ENCODE measurements around the gene LARP4.

Gene LARP4

DNA sequence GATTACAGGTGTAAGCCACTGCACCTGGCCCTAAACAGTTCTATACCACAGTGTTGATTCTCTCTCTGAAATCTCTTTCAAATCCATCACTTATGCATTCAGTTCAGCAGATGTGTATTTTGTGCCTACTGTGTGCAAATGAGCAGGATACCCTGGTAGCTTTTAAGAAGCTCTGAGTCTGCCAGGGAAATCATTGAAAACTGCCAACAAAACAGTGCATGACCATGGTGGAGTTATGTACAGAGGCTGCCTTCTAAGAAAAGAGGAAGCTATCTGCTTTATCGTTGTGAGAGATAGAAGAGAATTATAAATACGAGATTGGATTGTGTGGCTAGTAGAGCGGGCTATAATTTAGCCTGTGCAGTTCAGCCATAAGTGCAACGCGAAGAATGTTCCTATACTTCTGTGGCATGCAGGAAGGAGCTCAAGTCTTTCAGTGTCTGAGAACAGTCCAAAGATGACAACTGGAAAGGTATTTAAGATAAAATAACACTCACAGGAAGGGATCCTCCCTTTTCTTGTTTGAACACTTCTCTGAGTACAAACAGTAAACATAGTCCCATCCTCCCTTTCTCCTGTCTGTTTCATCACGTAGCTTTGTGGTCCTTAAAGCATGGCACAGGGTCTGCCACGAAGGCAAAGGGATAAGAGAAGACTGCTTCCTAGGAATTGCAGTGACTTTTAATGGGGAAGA, 108.4 kb downstream of the LARP4 start:
- TF ChIP-seq, protein P1, sequence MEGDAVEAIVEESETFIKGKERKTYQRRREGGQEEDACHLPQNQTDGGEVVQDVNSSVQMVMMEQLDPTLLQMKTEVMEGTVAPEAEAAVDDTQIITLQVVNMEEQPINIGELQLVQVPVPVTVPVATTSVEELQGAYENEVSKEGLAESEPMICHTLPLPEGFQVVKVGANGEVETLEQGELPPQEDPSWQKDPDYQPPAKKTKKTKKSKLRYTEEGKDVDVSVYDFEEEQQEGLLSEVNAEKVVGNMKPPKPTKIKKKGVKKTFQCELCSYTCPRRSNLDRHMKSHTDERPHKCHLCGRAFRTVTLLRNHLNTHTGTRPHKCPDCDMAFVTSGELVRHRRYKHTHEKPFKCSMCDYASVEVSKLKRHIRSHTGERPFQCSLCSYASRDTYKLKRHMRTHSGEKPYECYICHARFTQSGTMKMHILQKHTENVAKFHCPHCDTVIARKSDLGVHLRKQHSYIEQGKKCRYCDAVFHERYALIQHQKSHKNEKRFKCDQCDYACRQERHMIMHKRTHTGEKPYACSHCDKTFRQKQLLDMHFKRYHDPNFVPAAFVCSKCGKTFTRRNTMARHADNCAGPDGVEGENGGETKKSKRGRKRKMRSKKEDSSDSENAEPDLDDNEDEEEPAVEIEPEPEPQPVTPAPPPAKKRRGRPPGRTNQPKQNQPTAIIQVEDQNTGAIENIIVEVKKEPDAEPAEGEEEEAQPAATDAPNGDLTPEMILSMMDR (IDR thresholded peaks at IDR 0.05; ENCODE audit: low read depth, low read length, poor library complexity, severe bottlenecking), result no peak
- TF ChIP-seq EZH2phosphoT487 (IDR thresholded peaks at IDR 0.05; ENCODE audit: borderline replicate concordance, low read length), result no peak
- Histone ChIP-seq H3F3A (ENCODE audit: control insufficient read depth, insufficient read depth) (peaks cover 5% of the 10 kb centered on the region; the same call in 1 of the 2 replicates), H3K9me2 (replicated peaks; ENCODE audit: control insufficient read depth, low read length) (no peaks in the 10 kb centered on the region), H3K27ac (ENCODE audit: low read depth, low read length) (no peak overlapping the region), H3K4me3 (ENCODE audit: low read length) (no peak overlapping the region), H3K36me3 (ENCODE audit: control insufficient read depth, low read length) (no peaks in the 10 kb centered on the region), H3K79me2 (ENCODE audit: control insufficient read depth, low read length) (peaks cover 66% of the 10 kb centered on the region), H3K4me1 (ENCODE audit: control insufficient read depth, low read length) (peaks cover 23% of the 10 kb centered on the region), H3K27me3 (ENCODE audit: control insufficient read depth, low read length) (no peaks in the 10 kb centered on the region), H3K9me3 (ENCODE audit: control insufficient read depth, insufficient read depth, low read length) (no peaks in the 10 kb centered on the region), H4K20me1 (ENCODE audit: control insufficient read depth, insufficient read depth, low read depth, low read length) (peaks cover 20% of the 10 kb centered on the region; the same call in 1 of the 2 replicates), H3K4me2 (ENCODE audit: low read length) (no peak overlapping the region)

DNA sequence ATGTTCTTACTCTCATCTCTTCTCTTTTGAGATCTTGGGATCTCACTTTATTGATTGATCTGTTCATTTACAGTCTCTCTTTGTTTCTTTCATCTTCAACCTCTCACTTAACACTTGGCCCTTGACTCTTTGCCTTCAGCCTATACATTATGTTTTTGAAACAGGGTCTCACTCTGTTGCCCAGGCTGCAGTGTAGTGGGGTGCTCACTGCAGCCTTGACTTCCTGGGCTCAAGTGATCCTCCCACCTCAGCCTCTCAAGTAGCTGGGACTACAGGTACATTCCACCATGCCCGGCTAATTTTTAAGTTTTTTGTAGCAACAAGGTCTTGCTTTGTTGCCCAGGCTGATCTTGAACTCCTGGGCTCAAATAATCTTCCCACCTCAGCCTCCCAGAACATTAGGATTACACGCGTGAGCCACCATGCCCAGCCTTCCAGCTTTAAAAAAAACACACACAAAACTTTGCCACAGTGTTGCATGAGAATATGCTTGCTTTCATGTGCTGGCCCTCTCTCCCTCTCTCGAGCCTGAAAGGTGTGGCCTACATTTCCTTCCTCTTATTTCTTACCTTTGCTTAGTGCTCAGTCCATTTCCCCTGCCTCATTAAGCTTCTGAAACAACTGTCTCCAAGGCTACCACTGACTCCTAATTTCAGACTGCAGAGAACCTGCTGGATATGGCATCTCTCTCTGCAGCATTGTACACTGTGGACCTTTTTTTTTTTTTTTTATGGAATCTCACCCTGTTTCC, 114.0 kb downstream of the LARP4 start:
- Histone ChIP-seq H3K9me3 (ENCODE audit: control insufficient read depth, insufficient read depth, low read length) (no peaks in the 10 kb centered on the region), H3K27me3 (ENCODE audit: control insufficient read depth, low read length) (no peaks in the 10 kb centered on the region), H3K4me3 (ENCODE audit: low read length) (no peak overlapping the region), H3K79me2 (ENCODE audit: control insufficient read depth, low read length) (peaks cover 66% of the 10 kb centered on the region), H3K27ac (ENCODE audit: low read depth, low read length) (no peak overlapping the region), H3K36me3 (ENCODE audit: control insufficient read depth, low read length) (no peaks in the 10 kb centered on the region), H3F3A (ENCODE audit: control insufficient read depth, insufficient read depth) (peaks cover 7% of the 10 kb centered on the region; the same call in 1 of the 2 replicates), H4K20me1 (ENCODE audit: control insufficient read depth, insufficient read depth, low read depth, low read length) (peaks cover 6% of the 10 kb centered on the region; the same call in 1 of the 2 replicates), H3K4me1 (ENCODE audit: control insufficient read depth, low read length) (peaks cover 45% of the 10 kb centered on the region), H3K9me2 (replicated peaks; ENCODE audit: control insufficient read depth, low read length) (no peaks in the 10 kb centered on the region), H3K4me2 (ENCODE audit: low read length) (peak overlapping the region; percentile 38)
- TF ChIP-seq EZH2phosphoT487 (IDR thresholded peaks at IDR 0.05; ENCODE audit: borderline replicate concordance, low read length), result no peak
- TF ChIP-seq, protein P1 (IDR thresholded peaks at IDR 0.05; ENCODE audit: low read depth, low read length, poor library complexity, severe bottlenecking), result no peak

DNA sequence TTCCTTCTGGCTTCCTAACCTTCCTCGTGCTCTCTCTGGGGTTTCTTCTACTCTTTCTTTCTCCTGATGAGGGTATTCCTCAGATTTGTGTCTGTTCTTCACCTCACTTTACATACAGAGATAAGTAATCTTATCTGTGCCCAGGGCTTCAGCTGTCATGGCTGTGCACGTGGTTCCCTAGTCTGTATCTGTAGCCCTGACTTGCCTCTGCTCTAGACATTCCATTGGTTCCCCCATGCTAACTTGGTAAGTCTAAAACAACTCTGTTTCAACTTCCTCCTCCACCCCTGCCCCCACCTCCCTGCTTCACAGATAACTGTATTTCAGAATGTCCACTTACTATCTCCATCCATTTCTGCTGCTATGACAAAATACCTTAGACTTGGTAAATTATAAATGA, 114.9 kb downstream of the LARP4 start:
- Histone ChIP-seq H3K27ac (ENCODE audit: low read depth, low read length) (no peak overlapping the region), H3K27me3 (ENCODE audit: control insufficient read depth, low read length) (no peaks in the 10 kb centered on the region), H3K4me3 (ENCODE audit: low read length) (no peak overlapping the region), H3K9me2 (replicated peaks; ENCODE audit: control insufficient read depth, low read length) (no peaks in the 10 kb centered on the region), H3K4me2 (ENCODE audit: low read length) (no peak overlapping the region), H3K9me3 (ENCODE audit: control insufficient read depth, insufficient read depth, low read length) (no peaks in the 10 kb centered on the region), H4K20me1 (ENCODE audit: control insufficient read depth, insufficient read depth, low read depth, low read length) (0 out of 2 replicates have a peak, but pooled peaks cover 3% of the 10 kb centered on the region), H3K79me2 (ENCODE audit: control insufficient read depth, low read length) (peaks cover 62% of the 10 kb centered on the region), H3K36me3 (ENCODE audit: control insufficient read depth, low read length) (no peaks in the 10 kb centered on the region), H3F3A (ENCODE audit: control insufficient read depth, insufficient read depth) (peaks cover 13% of the 10 kb centered on the region), H3K4me1 (ENCODE audit: control insufficient read depth, low read length) (peaks cover 53% of the 10 kb centered on the region)
- TF ChIP-seq, protein P1 (IDR thresholded peaks at IDR 0.05; ENCODE audit: low read depth, low read length, poor library complexity, severe bottlenecking), result no peak
- TF ChIP-seq EZH2phosphoT487 (IDR thresholded peaks at IDR 0.05; ENCODE audit: borderline replicate concordance, low read length), result no peak

Data from DOHH2 (cell line).